ENCODE results near the gene KAZN. TPM values are rescaled to one million over a fixed set of nuclear protein-coding genes. Genes with fewer than 3 reads are reported as not detected.

KAZN gene
- total RNA-seq, 1 experiment from 2014 or later, result 7.7 TPM

- DNase-seq (ENCODE audit: low read depth), result no peak
Observed at GRCh38 chr1:15107058-15107687, 508.7 kb downstream of the KAZN start.

GRCh38 chr1:15107911-15108310, 509.4 kb downstream of the KAZN start:
- no peak for DNase-seq (ENCODE audit: low read depth)

DNA sequence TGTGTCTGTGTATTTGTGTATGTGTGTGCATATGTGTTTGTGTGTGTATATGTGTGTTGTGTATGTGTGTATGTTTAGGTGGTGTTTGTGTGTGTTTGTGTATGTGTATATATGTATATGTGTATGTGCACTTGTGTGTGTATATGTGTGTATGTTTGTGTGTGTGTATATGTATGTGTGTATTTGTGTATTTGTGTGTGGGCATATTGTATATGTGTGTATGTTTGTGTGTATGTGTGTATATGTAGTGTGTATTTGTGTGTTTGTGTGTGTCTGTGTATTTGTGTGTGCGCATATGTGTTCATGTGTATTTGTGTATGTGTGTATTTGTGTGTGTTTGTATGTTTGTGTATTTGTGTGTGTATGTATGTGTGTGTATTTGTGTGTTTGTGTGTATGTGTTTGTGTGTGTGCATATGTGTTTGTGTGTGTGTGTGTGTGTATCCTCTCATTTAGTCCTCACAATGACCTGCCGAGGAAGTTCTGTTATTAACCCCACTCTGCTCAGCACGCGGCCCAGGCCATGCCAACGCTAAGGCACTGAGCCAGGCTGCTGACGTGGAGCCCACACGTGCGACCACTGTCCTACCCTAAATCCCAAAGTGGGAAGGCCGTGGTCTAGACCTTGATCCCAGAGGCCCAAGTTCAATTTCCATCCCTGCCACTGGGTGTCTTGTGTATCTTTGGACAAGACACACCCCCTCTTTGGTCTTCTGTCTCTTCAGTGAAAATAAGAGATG, 511.8 kb downstream of the KAZN start:
- no peak for DNase-seq (ENCODE audit: low read depth)

DNA sequence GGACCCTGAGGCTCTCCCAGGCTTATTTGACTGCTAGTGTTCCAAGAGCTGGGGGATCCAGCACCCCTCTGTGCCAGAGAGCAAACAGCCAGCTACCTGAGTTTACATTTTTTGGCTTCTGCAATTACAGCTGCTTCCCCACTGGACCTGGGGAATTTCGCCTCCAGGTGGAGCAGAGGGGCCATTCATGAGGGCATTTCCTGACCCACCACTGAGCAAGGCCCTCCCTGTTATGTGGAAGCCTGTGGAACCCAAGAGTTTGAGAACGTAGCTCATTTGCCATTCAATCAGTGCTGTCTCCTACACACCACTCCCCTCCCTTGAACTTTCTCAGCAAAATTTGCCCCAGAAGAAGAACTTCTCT, 512.4 kb downstream of the KAZN start:
- DNase-seq (ENCODE audit: low read depth), result no peak

DNA sequence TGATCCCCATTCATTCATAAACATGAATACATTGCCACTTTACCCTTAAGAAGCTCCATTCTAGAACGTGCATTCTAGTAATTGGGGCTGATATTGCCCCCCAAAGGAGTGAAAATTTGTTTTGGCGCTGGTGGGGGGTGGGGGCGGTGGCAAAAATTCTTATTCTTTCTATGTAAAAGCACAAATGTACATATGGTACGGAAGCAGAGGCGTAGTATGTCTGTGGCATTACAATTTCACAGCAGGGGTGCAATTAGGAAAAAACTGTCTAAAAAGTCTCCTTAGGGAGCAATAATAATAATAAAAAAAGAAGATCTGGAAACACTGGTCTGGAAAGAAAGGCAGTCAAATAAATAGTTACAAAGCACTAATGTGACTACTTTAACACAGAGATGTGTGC, 514.7 kb downstream of the KAZN start:
- no peak for DNase-seq (ENCODE audit: low read depth)

DNA sequence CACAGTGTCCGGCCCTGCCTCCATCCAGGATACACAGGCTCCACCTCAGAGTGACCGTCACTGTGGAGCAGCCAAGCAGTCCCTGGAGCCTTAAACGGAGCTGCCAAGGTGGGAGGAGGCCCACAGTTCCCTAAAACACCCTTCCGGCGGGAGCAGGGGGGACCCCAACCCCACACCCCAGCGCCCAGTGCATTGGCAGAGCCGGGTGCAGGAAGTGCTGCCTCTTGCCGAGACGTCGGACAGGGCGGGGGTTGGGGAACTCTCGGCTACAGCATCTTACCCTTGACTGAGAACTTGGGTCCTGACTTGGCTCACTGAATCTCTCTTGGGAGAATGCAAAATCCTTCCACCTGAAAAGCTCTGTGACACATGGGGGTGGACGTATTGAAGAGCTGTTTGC, 516.4 kb downstream of the KAZN start:
- no peak for DNase-seq (ENCODE audit: low read depth)

DNA sequence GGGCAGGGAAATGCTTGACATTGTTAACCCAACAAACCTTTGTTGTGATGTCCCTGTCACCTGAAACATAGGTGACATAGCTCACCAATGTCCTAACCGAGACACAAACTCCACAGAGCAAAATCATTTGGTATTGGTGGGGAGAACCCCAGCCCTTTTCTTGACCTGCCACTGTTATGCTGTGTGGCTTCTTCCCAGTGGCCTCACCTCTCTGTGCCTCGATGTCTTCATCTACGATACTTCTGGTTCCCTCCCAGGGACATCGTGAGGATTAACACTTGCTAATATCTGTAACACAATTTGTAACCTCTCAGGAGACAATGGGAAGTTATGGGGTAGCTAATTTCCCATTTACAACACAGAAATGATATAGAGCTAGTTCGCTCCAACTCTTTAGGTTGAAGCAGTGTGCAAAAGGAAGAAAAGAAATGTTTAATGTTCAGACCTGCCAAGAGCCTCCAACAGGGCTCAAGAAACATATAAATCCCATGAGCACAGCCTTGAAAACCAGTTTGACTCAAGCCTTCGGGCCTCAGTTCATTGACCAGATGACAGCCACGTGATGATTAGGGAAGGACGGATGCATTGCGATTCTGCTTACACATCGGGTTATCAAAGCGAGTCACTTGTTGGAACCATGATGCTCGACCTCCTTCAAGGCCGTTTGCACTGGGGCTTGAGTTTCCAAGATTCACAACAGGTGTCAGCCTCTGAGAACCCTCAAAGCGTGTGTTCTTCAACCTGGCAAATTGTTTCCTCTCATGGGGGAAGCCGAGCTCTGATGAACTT, 517.3 kb downstream of the KAZN start:
- DNase-seq (ENCODE audit: low read depth), result no peak

GRCh38 chr1:15116966-15117365, 518.5 kb downstream of the KAZN start:
- DNase-seq (ENCODE audit: low read depth), result no peak

GRCh38 chr1:15117671-15118325, 519.3 kb downstream of the KAZN start:
- DNase-seq (ENCODE audit: low read depth), result no peak

- DNase-seq (ENCODE audit: low read depth), result no peak
Observed at GRCh38 chr1:15118579-15118978, 520.1 kb downstream of the KAZN start.

GRCh38 chr1:15120251-15120945, 521.9 kb downstream of the KAZN start:
- no peak for DNase-seq (ENCODE audit: low read depth)

- DNase-seq (ENCODE audit: low read depth), result no peak
Observed at GRCh38 chr1:15122331-15122730, 523.8 kb downstream of the KAZN start.

GRCh38 chr1:15123270-15123669, 524.8 kb downstream of the KAZN start:
- DNase-seq (ENCODE audit: low read depth), result no peak

- no peak for DNase-seq (ENCODE audit: low read depth)
Observed at GRCh38 chr1:15123925-15124324, 525.4 kb downstream of the KAZN start.

DNA sequence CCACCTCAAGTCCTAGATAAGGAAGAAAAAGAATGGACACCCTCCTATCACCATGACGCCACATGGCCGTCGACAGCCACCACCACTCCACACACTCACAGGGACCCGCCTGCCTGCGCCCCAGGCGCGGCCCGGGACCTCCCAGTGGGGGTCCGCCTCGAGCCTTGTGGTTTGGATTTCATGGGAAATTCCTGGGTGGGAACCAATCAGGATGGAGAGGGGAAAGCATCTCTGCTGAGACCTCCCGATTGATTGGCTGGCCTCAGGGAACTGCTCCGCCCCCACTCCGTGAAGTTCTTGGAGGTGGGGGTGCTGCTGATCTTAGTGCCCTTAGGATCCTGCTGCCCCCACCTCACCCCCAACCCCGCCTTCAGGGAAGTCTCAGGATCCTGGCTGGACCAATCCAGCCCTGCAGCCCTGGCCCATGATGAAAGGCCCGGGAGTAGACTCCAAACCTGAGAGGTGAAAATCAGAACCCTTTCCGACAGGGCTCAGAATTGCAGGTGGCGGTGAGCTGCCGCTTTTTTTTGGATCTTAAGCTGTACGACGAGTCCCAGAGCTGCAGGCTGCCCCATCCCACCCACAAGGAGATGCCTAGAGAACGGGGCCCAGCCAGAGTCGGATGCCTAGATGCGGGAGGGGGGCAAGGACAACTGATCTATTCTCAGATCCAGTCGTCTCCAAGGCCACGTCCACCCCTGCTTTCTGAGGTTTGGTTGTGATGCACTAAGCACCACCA, 526.0 kb downstream of the KAZN start:
- DNase-seq (ENCODE audit: low read depth), result no peak

GRCh38 chr1:15125101-15125745, 526.7 kb downstream of the KAZN start:
- no peak for DNase-seq (ENCODE audit: low read depth)

DNA sequence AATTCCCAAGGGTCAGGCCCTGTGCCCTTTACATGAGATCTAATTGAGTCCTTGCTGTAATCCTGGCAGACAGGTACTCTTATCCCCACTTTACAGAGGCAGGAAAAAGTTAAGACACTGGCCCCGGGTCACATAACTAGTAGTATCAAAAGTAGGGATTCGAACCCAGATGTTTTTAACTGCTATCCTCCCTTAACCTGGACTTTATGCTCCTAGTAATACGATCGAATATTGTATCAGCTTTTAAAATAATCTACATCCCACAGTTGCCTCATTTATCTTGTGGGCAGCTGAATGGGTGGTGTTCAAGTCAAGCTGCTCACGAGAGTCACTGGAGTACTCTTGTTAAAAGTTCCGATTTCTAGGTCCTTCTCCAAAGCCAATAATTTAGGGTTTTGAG, 529.6 kb downstream of the KAZN start:
- no peak for DNase-seq (ENCODE audit: low read depth)

- peak; percentile 45 for DNase-seq (ENCODE audit: low read depth)
Observed at GRCh38 chr1:15128520-15129313, 530.2 kb downstream of the KAZN start.

DNA sequence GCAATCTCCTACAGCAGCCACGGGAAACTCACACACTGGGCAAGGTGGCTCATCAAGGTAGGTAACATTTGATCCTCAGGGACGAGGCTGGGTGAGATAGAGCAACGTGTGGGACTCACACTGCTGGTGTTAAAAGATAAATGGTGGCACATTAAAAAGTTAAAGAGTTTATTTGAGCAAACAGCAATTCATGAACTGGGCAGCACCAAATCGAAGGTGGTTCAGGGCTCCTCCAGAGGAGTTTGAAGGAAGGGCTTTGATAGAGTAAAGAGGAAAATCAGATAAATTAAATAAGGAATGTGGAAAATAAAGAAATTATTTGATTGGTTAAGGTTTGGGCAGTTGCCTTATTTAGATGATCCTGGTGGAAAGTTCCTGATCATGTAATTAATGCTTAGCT, 531.5 kb downstream of the KAZN start:
- no peak for DNase-seq (ENCODE audit: low read depth)

- no peak for DNase-seq (ENCODE audit: low read depth)
Observed at GRCh38 chr1:15130607-15131006, 532.1 kb downstream of the KAZN start.
